NCI-H748 (cell line): ENCODE results near the gene LSM6.

Source experiments
- DNase-seq: peaks from one replicate; lab custom pipeline; 2025; ENCODE audit not compliant: unreplicated experiment; lab: John Stamatoyannopoulos, UW

LSM6 gene

DNA sequence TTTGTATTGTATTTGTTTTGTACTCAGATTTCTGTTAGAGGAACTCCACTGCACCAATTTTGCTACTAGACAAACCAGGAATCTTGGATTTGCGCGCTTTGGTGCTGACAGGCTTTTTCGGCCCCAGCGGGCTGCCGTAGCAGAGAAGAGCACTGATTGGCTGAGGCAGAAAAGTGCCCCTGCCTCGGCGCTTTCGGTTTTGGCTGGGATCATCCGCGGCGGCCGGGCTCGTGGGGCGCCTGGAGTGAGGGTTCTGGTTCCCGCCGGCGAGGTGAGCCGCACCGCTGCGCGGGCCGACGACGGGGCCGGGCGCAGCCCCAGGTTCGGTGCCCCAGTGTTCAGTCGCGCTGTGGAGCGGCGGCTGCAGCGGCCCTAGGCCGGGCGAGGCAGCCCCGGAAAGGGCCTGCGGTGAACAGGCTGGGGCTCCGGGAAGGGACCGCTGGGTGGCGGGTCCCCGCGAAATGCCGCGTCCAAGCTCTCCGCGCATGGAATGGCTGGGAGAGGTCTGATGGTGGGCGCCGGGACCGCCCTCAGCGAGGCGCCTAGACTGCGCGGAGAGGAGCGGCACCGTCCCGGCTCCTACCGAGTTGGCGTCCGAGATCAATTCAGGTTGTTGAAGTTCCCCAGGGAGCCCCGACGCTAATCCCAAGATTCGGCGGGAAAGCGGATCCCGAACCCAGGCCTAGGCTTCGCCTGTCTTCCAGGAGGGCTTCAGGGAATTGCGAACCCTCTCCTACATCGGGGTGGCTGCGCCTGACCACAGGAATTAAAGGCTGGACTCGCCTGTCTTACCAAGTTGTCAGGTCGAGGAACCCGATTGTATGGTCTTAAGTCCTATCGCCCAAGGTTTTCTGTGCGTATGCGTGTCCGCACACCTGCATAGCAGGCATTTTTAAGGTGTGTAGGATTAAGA, at the start of gene LSM6:
Gene LSM6, plus strand, starts transcription at position 178 of the 913 bp plus-strand sequence. CDS start 7,204 bp downstream, outside the sequence.
- DNase-seq = peak; percentile 84

DNA sequence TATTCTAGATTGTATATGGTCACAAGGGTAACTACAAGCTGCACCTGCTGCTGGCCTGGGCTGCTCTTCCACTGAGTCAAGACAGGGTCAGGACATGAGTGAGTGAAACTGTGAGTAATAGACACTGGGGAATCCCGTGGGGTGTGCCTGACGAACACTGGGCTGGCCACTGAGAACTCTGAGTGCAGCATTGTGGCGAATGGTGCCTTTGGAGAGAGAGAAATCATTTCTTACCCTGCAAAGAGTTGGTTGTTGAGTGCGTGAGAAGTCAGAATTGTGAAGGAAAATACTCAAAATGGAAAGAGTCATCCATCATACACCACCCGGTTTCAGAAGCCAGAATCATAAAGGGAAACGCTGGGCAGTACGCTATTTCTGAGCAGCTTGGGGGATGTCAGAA, 43.1 kb upstream of the LSM6 start:
- DNase-seq = no peak

- DNase-seq = peak; percentile 41
Measured at GRCh38 chr4:146134761-146135445, 40.6 kb upstream of the LSM6 start.

DNA sequence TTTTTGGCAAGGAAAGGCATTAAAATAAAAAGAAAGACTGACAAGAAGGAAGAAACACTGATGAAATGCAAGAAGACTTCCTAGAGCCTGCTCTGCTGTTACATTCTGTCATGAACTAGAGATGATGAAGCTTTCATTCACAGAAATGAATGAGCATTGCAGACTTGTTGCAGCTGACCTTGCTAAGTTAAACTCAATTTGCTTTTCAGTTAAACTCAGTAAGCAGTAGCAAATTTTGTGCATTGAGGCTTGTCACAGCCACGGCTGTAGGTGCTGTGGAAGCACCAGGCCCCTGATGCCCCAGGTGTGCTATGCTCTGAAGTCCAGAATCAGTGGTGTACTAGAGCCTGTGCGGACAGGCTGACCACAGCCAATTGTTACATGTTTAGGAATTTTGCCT, 39.6 kb upstream of the LSM6 start:
- DNase-seq = no peak

DNA sequence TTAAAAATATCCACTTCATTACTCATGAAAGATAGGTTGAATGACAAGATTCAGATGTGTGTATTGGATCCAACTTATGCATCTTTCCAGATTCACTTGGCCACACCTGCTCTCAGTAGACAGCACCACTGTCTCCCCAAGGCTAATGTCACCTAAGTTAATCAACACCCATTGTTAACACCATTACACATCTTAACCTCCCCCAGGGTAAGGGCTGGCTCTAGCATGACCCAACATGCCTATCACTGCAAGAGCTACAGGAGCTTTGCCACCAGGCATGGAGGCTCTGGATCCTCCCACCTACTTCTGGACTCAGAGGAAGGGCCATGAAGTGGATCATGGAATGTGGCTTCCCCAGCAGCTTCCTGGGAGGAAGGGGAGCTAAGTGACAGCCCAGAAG, 32.8 kb upstream of the LSM6 start:
- DNase-seq = no peak

GRCh38 chr4:146143888-146144287, 31.6 kb upstream of the LSM6 start:
- DNase-seq = no peak

DNA sequence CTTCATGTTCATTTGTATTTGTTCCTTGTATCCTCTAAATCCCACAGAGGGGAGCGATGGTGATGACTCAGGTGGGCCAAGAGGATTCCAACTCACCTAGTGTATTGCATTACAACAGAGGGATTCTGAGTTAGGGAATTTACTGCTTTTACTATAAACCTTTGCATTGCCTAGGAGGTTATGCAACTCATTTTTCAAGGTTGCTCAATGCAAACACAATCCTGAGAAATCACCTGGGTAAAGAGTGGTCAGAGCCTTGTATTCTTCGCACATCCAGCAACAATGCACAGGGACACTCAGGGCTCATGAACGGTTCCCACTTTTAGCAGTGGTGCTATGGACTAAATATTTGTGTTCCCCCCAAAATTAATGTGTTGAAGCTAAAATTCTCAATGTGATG, 28.6 kb upstream of the LSM6 start:
- DNase-seq = no peak

DNA sequence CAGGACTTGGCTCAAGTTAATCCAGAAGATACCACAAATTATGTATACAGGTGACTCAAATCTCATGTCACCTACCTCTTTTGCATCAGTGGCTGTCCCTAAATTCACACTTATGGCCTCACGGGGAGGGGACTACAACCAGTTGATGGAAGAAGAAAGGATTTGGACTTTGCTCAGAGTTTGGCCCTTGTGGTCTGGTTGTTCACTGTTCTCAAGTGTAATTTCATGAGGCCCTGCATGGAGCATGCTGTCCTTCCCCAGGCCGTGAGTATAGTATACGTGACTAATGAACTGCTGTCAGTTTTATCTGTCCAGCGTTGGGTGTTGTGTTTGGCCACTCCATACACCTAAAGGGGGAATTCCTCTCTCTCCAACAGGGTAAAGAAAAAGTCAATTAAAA, 27.5 kb upstream of the LSM6 start:
- no peak for DNase-seq

DNA sequence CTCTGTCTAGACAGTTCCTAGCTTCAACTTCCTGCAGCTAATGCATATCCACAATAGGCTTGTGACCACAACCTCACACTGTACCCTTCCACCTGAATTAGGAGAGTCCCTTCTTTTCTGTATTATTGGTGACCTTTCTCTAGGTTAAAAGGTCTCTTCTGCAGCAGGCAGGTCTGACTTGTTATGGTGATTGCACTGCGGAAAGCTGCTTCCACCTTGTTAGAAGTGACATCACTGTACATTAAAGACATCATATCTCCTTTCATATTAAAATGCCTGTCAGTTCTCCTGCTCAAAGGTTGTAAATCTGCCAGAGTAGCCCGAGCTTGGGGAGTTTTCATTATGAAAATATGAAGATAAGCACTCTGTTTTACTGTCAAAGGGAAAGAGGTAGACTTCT, 21.5 kb upstream of the LSM6 start:
- no peak for DNase-seq

DNA sequence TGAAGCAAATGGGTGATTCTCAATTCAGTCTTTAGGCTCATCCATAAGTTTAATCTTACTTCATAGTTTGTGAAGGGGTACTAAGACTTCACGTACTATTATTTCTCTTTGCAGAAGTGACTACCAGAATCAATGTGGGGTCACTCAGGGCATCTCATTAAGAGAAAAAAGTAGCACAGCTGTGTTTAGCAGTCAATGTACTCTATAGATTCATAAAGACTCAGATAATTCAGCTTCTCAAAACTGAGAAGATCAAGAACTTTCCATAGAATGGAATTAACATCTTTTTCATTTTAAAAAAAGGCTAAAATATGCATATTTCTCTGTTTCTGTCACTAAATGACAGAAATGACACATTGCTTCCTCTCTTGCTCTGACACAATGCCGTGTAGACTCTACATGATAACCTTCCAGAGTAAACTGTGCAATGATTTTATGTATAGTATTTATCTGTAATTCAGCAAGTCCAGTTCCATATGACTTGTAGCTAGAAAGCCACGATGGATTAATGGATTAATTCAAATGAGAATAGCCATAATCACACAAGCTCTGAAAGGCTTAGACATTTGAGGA, 20.3 kb upstream of the LSM6 start:
- no peak for DNase-seq

DNA sequence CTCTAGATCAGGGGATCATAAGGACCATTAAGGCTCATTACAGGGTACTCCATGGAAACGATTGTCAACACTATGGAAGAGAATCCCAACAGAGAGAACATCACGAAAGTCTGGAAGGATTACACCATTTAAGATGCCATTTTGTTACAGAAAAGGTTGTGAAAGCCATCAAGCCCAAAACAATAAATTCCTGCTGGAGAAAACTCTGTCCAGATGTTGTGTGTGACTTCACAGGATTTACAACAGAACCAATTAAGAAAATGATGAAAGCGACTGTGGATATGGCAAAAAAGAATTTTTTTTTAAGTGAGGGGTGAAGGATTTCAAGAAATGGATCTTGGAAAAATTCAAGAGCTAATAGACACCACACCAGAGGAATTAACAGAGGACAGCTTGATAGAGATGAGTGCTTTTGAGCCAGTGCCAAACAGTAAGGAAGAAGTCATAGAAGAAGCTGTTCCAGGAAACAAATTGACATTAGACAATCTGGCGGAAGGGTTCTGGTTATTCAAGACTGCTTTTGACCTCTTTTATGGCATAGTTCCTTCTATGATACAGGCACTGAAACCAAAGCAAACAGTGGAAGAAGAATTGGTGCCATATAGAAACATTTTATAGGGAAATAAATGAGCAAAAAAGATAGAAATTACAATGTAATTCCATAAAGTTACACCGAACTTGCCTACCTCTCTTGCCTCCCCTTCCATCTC, 17.3 kb upstream of the LSM6 start:
- no peak for DNase-seq

GRCh38 chr4:146159384-146160058, 16.0 kb upstream of the LSM6 start:
- DNase-seq = no peak

DNA sequence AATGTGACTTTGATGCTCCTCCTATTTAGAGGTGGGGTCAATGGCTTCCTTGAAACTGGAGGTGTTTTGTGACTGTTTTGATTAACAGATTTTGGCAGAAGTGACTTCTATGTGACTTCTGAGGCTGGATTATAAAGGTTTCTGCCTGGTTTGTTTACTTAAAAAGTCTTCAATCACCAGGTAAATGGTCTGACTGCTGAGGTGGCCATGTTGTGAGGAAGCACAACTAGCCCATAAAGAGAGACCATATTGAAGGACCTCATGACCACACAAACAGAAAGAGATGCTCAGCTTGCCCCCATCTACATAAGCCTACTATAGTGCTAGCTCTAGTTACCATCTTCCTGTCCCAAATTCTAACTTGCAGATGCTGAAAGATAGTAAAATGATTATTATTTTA, 14.3 kb upstream of the LSM6 start:
- no peak for DNase-seq

DNA sequence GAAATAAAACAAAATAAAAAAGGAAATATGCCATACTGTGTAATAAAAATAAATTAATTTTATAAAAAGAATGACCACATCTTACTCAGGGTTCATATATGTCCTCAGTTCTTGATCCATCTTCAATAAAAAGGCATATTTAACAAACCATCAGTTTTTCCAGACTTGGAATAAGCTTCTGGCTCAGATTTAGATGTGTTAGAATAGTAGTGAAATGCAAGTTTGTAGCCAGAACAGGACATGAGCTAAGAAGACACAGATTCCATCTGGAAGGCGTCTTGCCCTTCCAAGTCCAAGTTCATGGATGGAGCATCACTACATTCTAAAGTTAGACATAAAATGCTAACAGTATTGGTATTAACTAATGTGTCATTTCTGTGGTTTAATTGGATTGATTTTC, 10.3 kb upstream of the LSM6 start:
- DNase-seq = no peak

DNA sequence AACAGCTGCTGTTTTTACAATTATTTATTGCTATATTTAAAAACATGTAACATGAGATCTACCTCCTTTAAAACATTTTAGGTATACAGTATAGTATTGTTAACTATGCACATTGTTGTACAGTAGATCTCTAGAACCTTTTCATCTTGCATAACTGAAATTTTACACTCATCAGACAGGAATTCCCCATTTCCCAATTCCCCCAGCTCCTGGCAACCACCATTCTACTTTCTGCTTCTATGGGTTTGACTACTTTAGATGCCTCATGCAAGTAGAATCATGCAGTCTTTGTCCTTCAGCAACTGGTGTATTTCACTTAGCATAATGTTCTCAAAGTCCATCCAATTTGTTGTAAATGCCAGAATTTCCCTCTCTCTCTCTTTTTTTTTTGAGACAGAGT, 9.7 kb upstream of the LSM6 start:
- DNase-seq = no peak

- DNase-seq = no peak
Measured at GRCh38 chr4:146170149-146170548, 5.4 kb upstream of the LSM6 start.

- peak; percentile 2 for DNase-seq
Measured at GRCh38 chr4:146176891-146177290, 1.4 kb downstream of the LSM6 start.

DNA sequence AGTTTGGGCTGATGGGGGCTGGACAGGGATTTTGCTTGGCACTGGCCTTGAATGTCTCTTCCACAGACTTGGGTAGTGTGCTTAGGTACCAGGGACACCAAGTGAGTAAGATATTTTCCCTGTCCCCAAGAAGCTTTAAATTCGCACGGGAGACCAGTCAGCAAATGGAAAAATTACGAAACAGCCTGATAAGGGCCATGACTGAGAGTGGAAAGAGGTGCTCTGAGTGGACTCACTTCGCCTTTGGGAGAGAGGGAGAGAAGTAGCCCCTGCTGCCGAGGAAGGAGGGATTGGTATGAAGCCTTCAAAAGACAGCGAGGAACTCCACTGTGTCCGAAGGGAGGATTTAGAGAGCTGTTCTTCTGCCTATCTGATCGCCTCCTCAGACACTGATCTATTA, 2.6 kb downstream of the LSM6 start:
- DNase-seq = no peak

DNA sequence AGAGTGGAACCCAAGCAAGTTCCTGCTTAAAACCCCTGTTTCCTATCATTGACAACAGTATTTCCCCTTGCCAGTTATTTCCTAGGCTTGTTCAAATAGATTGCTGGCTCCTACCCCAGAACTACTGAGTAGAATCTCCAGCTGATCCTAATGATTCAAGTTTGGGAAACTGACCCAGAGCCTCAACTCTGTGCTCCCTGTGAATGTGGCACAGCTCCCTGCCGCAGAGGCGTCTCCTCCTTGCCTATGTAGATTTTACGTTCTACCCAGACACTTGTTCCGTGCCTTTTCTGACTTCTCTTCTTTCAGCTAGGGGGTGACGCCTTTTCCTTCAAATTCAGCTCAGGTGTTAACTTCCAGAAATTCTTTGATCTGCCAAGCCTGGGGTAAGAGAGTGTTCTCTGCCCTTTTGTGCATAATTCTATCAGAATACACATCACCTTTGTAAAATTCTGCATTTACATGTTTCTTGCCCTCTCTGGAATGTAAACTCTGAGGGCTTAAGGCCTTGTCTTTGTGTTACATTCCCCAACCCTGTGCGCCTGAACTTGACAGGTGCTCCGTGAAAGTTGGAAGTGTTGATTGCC, 4.4 kb downstream of the LSM6 start:
- no peak for DNase-seq

DNA sequence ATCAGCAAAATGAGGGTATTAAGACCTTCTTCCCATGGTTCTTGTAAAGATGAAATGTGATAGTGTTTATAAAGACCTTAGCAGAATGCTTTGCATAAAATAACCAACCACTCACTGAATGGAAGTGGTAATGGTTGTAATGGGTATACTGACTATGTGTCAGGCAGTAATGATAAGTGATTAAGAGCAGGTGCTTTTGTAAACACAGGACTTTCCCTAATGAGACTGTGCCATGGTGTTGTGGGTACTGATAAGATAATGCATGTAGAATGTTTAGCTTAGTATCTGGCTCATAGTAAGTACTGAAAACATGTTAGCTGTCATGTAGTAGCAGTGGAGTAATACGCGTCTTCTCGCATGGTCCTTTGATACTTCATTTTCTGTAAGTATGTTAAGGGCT, 6.9 kb downstream of the LSM6 start:
- peak; percentile 1 for DNase-seq

DNA sequence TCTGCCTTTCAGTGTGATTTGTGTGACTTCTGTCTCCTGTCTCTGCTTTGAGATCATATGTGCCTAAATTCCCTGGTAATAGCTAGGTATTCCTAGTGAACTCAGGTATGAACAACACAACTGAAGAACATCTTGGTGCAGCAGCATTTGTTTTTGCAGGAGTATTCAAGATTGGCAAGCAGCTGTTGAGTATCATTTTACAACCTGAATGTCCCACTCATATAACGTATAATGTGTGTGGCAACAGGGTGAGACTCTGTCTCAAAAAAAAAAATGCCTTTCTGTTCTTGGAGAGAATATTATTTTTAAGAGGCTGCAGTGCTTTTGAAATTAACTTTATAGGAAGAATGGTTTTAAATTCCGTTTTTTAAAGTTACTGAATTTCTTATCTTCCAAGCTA, 7.7 kb downstream of the LSM6 start:
- no peak for DNase-seq
